ENCODE data around the gene DEFB119. TPM values are rescaled to one million over a fixed set of nuclear protein-coding genes. Genes with fewer than 3 reads are reported as not detected.

Gene DEFB119
- total RNA-seq, 1 donor = not detected

GRCh38 chr20:31355981-31356380, 34.4 kb downstream of the DEFB119 start:
- no peaks in the 10 kb centered on the region for H4K20me1 ChIP-seq (ENCODE audit: insufficient read depth, low read length)
- no peaks in the 10 kb centered on the region for H3K4me1 ChIP-seq (ENCODE audit: insufficient read depth, low read length)
- H3K4me2 ChIP-seq (ENCODE audit: insufficient read depth, low read length) = no peak overlapping the region
- DNase-seq (ENCODE audit: insufficient read length, low spot score, missing footprints) = no peak
- no peak overlapping the region for H2AFZ ChIP-seq (ENCODE audit: low read length)
- TF ChIP-seq, protein P1, sequence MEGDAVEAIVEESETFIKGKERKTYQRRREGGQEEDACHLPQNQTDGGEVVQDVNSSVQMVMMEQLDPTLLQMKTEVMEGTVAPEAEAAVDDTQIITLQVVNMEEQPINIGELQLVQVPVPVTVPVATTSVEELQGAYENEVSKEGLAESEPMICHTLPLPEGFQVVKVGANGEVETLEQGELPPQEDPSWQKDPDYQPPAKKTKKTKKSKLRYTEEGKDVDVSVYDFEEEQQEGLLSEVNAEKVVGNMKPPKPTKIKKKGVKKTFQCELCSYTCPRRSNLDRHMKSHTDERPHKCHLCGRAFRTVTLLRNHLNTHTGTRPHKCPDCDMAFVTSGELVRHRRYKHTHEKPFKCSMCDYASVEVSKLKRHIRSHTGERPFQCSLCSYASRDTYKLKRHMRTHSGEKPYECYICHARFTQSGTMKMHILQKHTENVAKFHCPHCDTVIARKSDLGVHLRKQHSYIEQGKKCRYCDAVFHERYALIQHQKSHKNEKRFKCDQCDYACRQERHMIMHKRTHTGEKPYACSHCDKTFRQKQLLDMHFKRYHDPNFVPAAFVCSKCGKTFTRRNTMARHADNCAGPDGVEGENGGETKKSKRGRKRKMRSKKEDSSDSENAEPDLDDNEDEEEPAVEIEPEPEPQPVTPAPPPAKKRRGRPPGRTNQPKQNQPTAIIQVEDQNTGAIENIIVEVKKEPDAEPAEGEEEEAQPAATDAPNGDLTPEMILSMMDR (IDR thresholded peaks at IDR 0.05; ENCODE audit: extremely low read depth, low read depth, low read length) = no peak
- no peaks in the 10 kb centered on the region for H3K79me2 ChIP-seq (ENCODE audit: insufficient read depth, low read length)
- H3K27me3 ChIP-seq (ENCODE audit: insufficient read depth, low read length) = no peaks in the 10 kb centered on the region
- no peak overlapping the region for H3K27ac ChIP-seq (ENCODE audit: low read depth, low read length)
- H3K36me3 ChIP-seq (ENCODE audit: insufficient read depth, low read length) = no peaks in the 10 kb centered on the region
- no peaks in the 10 kb centered on the region for H3K9me3 ChIP-seq (ENCODE audit: low read depth, low read length)
- H3K4me3 ChIP-seq (ENCODE audit: insufficient read depth, low read length) = no peak overlapping the region

DNA sequence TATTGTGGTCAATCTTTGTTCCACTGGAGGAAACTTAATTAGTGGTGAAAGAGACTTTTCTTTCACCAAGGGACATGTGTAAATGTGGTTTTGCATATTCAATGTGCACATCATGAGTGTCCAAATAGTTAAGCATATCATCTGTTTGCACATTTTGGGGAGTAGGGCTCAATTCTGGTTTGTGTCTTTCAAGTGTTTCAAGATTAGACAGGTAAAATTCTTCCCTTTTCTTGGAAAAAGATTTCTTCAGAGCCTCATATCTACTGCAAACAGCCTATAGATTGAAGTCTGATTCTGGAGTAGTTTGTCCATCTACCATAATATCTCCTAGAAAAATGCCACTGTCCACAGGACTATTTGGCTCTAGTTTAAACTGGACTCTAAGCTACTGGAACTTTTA, 48.9 kb downstream of the DEFB119 start:
- Histone ChIP-seq H3K4me2 (ENCODE audit: insufficient read depth, low read length) (no peak overlapping the region), H3K4me1 (ENCODE audit: insufficient read depth, low read length) (no peaks in the 10 kb centered on the region), H3K9me3 (ENCODE audit: low read depth, low read length) (no peaks in the 10 kb centered on the region), H3K27me3 (ENCODE audit: insufficient read depth, low read length) (no peaks in the 10 kb centered on the region), H3K4me3 (ENCODE audit: insufficient read depth, low read length) (no peak overlapping the region), H3K36me3 (ENCODE audit: insufficient read depth, low read length) (no peaks in the 10 kb centered on the region), H4K20me1 (ENCODE audit: insufficient read depth, low read length) (no peaks in the 10 kb centered on the region), H3K27ac (ENCODE audit: low read depth, low read length) (no peak overlapping the region), H2AFZ (ENCODE audit: low read length) (no peak overlapping the region), H3K79me2 (ENCODE audit: insufficient read depth, low read length) (no peaks in the 10 kb centered on the region)
- TF ChIP-seq, protein P1 (IDR thresholded peaks at IDR 0.05; ENCODE audit: extremely low read depth, low read depth, low read length) = no peak
- no peak for DNase-seq (ENCODE audit: insufficient read length, low spot score, missing footprints)

DNA sequence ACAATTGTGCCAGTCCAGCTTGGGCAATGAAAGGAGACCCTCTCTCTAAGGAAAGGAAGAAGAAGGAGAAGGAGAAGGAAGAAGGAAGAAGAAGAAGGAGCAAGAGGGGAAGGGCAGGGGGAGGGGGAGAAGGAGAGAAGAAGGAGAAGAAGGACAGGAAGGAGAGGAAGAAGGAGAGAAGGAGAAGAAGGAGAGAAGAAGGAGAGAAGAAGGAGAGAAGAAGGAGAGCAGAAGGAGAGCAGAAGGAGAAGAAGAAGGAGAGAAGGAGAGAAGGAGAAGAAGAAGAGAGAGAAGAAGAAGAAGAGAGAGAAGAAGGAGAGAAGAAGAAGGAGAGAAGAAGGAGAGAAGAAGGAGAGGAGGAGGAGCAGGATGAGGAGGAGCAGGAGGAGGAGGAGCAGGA, 59.5 kb downstream of the DEFB119 start:
- Histone ChIP-seq H3K4me1 (ENCODE audit: insufficient read depth, low read length) (no peaks in the 10 kb centered on the region), H3K79me2 (ENCODE audit: insufficient read depth, low read length) (no peaks in the 10 kb centered on the region), H3K4me3 (ENCODE audit: insufficient read depth, low read length) (no peak overlapping the region), H3K36me3 (ENCODE audit: insufficient read depth, low read length) (no peaks in the 10 kb centered on the region), H3K27ac (ENCODE audit: low read depth, low read length) (no peak overlapping the region), H4K20me1 (ENCODE audit: insufficient read depth, low read length) (no peaks in the 10 kb centered on the region), H3K4me2 (ENCODE audit: insufficient read depth, low read length) (no peak overlapping the region), H3K9me3 (ENCODE audit: low read depth, low read length) (peaks cover 1% of the 10 kb centered on the region), H3K27me3 (ENCODE audit: insufficient read depth, low read length) (no peaks in the 10 kb centered on the region), H2AFZ (ENCODE audit: low read length) (no peak overlapping the region)
- TF ChIP-seq, protein P1 (IDR thresholded peaks at IDR 0.05; ENCODE audit: extremely low read depth, low read depth, low read length) = no peak
- no peak for DNase-seq (ENCODE audit: insufficient read length, low spot score, missing footprints)

Small RNA genes within 50 kb of the gene (small RNA-seq; reads per million reads assigned to genes)
- not detected for gene DEFB117
- gene RF00561 = not detected
- gene RNA5SP480 = not detected

Other genes with a start within 250 kb of the DEFB119 start
- not detected in 2 replicates for gene DEFB115, start 132.9 kb downstream of the DEFB119 start, total RNA-seq
- gene DEFB116, start 82.0 kb downstream of the DEFB119 start, total RNA-seq = not detected in 2 replicates
- not detected in 2 replicates for gene DEFB118, start 22.0 kb downstream of the DEFB119 start, total RNA-seq
- gene DEFB121, start 15.6 kb upstream of the DEFB119 start, total RNA-seq = not detected in 2 replicates
- not detected in 2 replicates for gene DEFB123, start 50.0 kb upstream of the DEFB119 start, total RNA-seq
- gene DEFB124, start 84.5 kb upstream of the DEFB119 start, total RNA-seq = not detected in 2 replicates
- 0.29 TPM in 1 of 2 replicates, not detected in the other for gene REM1, start 84.7 kb upstream of the DEFB119 start, total RNA-seq
- gene HM13, start 123.9 kb upstream of the DEFB119 start, total RNA-seq = 85.8 and 91.1 TPM in 2 replicates
- 56.3 and 82.5 TPM in 2 replicates for gene ID1, start 214.7 kb upstream of the DEFB119 start, total RNA-seq
- not detected in 2 replicates for gene COX4I2, start 247.3 kb upstream of the DEFB119 start, total RNA-seq